GM19452 (cell line): ENCODE data around the gene RPL10A.

Experiments used
- ATAC-seq: cut with Tn5 transposase; IDR thresholded peaks from one replicate; pipeline ENCODE4 v1.9.1; 2021; ENCODE audit not compliant: unreplicated experiment

Gene RPL10A

DNA sequence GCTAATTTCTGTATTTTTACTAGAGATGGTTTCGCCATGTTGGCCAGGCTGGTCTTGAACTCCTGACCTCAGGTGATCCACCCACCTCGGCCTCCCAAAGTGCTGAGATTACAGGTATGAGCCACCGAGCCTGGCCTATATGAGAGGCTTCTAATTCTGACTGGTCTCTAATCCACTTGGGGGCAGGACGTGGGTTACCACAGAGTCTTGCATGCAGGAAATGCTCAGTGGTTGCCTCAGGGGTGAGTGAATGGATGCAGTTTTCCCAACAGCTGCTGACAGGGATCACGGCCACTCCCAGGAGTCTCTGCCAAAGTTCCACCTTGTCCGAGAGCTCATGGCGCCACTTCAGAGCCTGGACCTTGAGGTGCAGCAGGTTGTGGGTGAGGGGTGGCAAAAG, 22.5 kb upstream of the RPL10A start:
- ATAC-seq, result no peak

DNA sequence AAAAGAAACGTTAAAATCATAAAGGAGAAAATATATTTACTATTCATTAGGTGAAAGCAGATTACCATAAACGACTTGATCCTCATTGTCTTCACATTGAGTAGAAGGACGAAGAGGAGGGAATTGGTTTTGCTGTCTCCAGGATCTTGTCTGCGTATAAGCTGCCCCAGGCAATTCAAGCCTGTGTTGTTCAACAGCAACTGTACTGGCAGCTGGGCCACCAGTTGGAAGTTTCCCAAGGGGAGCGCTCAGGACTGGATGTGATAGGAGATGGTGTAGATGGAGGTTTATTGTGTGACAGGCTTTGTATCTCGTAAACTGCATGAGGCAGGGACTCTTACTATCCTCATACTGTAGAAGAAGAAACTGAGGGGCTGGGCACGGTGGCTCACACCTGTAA, 20.0 kb upstream of the RPL10A start:
- no peak for ATAC-seq

DNA sequence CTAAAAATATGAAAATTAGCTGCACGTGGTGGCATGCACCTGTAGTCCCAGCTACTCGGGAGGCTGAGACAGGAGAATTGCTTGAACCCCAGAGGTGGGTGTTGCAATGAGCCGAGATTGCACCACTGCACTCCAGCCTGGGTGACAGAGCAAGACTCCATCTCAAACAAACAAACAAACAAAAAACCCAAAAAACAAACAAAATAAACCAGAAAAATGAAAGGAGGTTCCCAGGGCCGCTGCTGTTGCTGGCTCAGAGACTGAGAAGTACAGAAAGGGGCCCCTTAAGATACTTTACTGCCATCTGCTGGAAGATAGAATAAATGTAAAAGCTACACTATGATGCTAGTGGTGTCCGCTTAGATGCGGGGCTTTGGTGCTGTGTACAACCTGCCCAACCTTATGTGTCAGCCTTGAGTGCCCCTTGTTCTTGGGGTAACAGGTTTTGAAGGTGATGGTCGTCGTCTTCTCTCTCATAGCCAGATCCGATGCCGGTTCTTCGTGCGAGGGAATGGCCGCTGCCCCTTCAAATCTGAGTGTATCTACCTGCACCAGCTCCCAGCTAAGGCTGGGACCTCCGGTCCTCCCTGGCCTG, 18.8 kb upstream of the RPL10A start:
- ATAC-seq, result no peak

DNA sequence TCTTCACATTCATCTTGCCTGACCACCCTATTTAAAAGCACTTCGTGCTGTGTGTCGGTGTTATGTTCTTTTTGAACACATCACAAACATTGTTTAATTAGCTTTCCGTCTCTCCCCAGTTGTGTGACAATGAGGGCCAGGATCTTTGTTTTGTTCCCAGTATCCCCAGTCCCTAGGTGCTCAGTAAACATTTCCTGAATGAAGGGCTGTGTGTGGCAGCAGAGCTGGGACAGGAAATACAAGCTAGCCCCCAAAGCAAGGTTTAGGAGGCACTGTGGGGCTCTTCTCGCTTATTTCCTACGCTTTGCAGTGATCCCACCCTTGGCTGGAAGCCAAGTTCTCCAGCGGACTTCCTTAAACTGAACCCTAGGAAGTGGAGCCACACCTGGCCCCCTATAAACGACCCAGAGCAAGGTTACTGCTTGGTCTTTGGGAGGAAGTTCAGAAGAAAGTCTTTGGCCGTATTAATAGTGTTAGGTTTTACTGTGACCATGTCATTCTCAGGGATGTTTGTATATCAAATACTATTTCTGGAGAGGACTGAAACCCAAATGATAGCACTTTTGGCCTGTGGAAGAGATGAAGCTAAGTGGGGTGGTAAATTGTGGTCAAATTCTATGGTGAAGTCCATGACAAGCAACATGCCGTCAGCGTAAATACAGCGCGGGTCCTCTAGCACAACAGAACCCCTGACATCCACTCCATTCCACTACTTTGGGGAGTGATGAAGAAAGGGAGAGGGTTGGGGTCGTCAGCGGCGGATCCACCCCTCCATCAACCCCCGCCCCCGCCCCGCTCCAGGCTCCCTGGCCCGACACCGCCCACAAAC, 16.6 kb upstream of the RPL10A start:
- no peak for ATAC-seq

DNA sequence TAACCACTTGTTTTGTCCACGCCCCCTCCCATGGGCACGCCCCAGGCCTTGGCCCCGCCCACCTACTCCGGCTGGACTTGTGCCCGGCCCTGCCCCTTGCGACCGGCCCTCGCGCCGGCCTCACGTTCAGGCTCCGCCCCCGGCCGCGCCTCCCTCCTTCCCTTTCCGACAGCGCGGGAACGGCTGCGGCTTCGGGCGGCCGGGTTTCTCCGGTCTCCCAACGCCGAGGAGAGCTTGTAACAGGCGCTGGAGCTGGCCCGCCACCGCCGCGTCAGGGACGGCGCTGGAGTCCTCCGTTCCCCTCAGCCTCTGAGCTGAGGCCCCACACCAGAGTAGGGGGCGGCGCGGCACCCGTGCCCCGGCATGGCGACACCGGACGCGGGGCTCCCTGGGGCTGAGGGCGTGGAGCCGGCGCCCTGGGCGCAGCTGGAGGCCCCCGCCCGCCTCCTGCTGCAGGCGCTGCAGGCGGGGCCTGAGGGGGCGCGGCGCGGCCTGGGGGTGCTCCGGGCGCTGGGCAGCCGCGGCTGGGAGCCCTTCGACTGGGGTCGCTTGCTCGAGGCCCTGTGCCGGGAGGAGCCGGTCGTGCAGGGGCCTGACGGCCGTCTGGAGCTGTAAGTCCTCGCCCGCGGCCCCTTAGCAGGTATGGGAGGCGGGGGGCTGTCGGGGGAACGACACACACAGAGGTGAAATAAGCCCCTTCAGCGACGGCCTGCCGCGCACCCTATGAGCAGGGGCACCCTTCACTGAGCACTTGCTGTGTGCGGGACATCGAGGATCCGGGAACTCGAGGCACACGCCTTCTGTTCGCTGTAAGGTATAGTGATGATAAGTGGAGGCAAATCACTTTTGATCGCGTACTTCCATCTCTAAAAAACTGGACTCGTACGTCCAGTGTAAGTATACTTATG, 15.8 kb upstream of the RPL10A start, which contains the start of gene FANCE:
Gene FANCE, plus strand, starts transcription at position 156 of the 908 bp plus-strand sequence. Its CDS starts 208 bp downstream, at position 364.
- ATAC-seq, result peak; percentile 90

DNA sequence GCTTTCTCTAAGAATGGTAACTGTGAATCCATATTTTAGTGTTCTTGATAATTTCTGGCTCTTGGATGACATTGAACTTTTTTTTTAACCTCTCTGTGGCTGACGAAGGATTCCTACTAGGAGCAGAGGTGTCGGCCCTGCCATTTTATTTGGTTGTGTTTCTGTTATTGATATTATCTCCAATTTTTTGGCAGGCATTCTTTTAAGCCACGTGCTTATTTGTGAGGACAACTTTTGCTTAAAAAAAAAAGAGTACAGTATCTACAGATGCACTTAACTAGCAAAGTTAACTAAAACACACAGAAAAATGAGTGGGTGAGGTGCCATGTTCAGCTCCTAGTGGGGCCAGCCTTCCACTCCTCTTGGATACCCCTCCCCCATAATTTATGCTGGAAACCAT, 15.0 kb upstream of the RPL10A start:
- ATAC-seq, result no peak

DNA sequence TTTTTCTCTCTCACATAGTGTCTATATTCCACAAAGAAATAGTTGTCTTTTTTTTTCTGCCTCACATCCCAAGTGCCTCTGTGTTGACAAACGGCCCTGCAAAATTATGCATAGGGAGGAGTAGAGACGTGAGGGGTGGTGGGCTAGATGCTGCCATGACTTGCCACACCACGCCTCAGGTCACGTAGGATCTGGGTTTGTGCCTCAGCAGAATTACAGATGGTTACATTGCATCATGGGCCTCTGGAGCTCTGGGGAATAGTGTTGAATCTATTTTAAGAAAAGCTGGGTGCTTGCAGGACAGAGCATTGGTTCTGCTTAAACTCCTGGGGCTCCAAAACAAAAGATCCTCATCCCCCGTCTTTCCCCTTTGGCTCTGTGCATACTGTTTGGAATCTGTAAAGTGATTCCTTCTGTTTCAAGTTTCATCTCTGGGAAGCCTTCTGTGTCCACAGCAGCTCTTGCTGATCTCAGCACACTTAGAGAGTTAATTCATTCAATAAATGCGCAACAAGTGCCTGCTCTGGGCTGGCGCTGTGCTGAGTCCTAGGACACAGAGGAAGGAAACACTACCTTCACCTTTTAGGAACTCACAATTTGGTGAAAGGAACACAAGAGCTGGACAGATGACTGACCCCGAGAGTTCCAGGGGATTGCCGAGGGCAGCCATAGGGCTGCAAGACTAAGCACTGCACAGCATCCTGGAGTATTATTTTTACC, 13.7 kb upstream of the RPL10A start:
- ATAC-seq, result no peak

DNA sequence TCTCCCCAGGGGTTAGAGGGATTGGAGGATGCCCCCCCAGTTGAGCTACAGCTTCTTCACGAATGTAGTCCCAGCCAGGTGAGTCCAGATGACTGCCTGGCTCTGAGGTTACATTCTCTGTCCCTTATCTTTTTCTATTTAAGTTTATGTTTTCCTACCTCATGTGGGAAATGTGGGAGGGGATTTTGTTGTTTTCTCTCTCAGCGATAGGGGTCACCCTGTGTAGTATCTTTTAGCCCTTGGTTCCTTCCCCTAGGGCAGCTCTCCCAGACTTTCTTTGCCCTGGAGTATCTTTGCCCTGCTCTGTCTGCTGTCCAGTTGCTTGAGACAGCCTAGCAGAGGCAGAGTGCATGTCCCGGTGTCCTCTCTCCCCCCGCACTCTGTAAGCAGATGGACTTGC, 10.3 kb upstream of the RPL10A start:
- ATAC-seq, result no peak

- no peak for ATAC-seq
Observed at GRCh38 chr6:35461270-35461669, 6.9 kb upstream of the RPL10A start.

DNA sequence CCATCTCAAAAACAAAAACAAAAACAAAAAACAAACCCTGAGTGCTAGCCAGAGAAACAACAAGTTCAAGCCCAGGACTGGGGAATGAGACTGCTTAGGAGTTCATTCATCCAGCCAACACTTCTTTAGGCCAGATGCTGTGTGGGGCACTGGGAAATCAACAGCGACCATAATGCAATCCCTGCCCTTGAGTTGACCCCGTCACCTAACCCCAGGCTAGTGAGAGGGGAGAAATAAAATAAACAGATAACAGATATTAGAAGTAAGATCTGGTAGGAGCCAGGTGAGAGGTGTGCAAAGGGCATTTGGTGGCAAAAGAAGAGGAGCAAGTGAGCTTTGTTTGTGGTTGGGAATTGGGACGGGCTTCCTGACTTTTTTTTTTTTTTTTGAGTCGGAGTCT, 4.9 kb upstream of the RPL10A start:
- no peak for ATAC-seq

DNA sequence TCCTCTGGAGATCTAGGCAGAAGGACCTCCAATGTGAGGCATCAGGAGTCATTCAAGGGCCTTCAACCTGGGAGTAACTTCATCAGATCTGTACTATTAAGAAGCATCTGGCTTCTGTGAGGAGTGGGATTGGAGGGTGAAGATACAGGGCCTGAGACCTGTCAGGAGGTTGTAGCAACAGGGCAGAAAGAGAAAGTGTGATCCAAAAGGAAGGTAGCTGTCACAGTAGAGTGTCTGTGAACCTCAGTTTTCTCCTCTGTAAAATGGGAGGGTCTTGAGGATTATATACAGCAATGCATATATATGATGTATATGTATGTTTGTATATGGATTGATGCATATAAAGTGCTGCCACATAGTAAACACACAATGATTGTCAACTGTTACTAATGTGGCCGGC, 2.6 kb upstream of the RPL10A start:
- ATAC-seq, result no peak

- ATAC-seq, result no peak
Observed at GRCh38 chr6:35468980-35469750, 964 bp downstream of the RPL10A start.

GRCh38 chr6:35469751-35470662, 1.8 kb downstream of the RPL10A start:
- ATAC-seq, result no peak

DNA sequence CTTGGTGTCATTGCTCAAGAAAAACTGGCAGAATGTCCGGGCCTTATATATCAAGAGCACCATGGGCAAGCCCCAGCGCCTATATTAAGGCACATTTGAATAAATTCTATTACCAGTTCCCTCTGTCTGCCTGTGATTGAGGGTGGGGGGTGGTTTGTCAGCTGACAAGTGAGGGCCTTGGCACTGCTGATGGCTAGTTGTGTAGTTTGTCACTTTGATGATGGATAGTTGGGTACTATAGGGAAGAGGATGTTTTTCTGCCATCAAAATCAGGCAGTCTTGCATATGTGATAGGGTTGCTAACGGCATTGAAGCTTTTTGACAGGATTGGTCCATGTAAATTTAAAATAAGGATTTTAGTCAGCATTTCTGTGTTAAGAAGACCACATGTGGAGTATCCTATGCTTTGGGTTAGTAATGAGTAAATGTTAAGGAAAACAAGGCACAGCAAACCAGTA, 2.5 kb downstream of the RPL10A start:
- ATAC-seq, result no peak

DNA sequence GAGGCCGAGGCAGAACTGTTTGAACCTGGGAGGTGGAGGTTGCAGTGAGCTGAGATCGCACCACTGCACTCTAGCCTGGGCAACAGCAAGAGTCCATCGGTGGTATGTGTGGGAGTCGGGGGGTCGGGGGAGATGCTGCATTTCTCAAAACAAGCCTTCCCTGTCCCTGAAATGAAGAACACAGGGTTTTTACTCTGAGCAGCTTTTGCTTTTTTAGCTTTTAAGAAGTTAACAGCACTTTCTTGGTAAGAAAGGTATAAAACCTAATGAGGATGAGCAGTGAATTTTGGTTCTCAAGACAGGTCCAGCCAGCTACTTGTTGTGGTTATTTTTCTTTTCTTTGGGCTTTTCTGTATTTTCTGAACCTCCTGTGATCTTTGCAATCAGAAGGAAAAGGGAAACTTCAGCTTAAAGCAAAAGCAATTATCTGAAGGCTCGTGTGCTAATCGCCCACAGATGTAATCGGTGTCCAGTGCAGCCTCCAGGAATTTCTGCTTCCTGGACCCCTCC, 3.7 kb downstream of the RPL10A start:
- ATAC-seq, result no peak

DNA sequence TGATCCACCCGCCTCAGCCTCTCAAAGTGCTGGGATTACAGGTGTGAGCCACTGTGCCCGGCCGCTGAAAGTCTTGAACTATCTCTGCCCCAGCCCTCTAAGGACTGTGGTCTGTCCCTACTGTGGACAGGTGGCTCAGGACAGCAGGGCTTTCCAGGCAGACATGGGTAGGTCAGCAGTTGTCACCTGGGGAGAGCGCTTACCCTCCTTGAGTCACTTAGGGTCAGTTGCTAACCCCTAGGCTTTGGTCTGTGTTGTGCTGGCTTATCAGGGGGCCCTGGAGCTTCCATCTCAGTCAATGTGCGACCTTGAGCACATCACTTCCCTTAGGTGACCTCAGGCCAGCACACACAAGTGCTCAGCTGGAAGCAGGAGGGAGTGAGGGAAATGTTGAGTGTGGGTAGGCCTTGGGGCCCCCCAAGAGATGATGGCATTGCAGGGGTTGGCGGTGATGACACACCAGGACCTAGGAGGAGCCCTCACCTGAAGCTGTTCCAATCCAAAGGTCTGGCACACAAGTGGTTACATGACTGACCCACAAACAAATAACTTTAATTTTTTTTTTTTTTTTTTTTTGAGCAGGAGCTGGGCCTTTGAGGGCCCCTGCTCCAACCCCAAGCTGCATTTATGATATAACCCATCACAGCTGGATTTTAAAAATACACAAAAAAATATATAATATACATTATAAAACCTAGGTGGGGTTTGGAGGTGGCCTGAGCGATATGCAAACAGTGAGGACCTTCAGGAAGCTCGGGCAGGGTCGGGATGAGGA, 5.1 kb downstream of the RPL10A start:
- no peak for ATAC-seq

DNA sequence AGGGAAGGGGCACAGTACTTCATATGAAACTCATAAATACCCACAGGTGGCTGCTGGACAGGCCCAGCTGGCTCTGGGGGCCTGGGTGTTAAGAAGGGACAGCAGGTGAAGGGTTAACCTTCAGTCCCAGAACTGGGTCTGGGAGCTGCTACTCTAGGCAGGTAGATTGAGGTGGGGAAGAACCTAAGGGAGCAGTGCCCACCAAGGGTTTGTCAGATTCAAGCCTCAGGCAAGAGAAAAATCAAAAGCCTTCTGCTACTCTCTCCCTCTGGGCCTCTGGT, 5.6 kb downstream of the RPL10A start:
- ATAC-seq, result no peak
